GM12878 (cell line): ENCODE data around the gene KLF11. TPM values are rescaled to one million over a fixed set of nuclear protein-coding genes. Genes with fewer than 3 reads are reported as not detected.

Experiments
- ATAC-seq: fragments of 200-7000 bp; cut with Tn5 transposase; 3 replicates; pipeline ENCODE4 v1.9.1; 2020; ENCODE audit warnings: mild to moderate bottlenecking, moderate library complexity
- BruUV-seq: library from RNA; stranded (reverse); fragments of 400-500 nt; replicated peaks from 2 replicates; lab custom pipeline; 2021; lab: Mats Ljungman, UMichigan
- CTCF ChIA-PET: fragments of 300-600 bp; sonication (Branson Sonifier 250); formaldehyde crosslinking; extraction: SDS; loops from one replicate; lab custom pipeline; 2021; ENCODE audit warnings: inconsistent platforms; lab: Yijun Ruan, JAX
- POLR2A ChIA-PET: fragments of 350-600 bp; formaldehyde crosslinking; extraction: SDS; loops from one replicate; lab custom pipeline; 2021; ENCODE audit warnings: inconsistent platforms; lab: Charles Lee
- RAD21 ChIA-PET: fragments of 300-600 bp; sonication (Branson Sonifier 250); formaldehyde crosslinking; loops from one replicate; lab custom pipeline; 2023; ENCODE audit warnings: antibody characterized with exemption; ENCODE audit not compliant: unreplicated experiment; lab: Charles Lee
- SMC1A ChIA-PET: fragments of 300-600 bp; sonication (Branson Sonifier 250); formaldehyde crosslinking; loops from one replicate; lab custom pipeline; 2023; ENCODE audit not compliant: unreplicated experiment, uncharacterized antibody; lab: Charles Lee
- DNase-seq: peaks from one replicate; pipeline ENCODE4 v3.0.0-alpha.2; 2011; ENCODE audit warnings: low read depth, low spot score
- FAIRE-seq: peaks from 3 replicates; lab custom pipeline; 2011; peaks lifted over from hg19 to GRCh38; lab: Jason Lieb, UNC
- H2AFZ ChIP-seq: 2 replicates; pipeline ENCODE4 v1.6.0; 2011; ENCODE audit warnings: low read depth, low read length, control low read depth; ENCODE audit not compliant: control insufficient read depth
- H3K27ac ChIP-seq: 2 replicates; pipeline ENCODE4 v1.5.1; 2011; ENCODE audit warnings: control low read depth; ENCODE audit not compliant: control insufficient read depth, insufficient read depth
- H3K27me3 ChIP-seq, 2 experiments: replicated peaks in 1 of 2; 2 replicates each; pipeline versions ENCODE4 v1.6.0 to v1.6.1; 2011; ENCODE audit warnings: low read length in 1 of 2; ENCODE audit not compliant: control insufficient read depth in 2 of 2, insufficient read depth in 2 of 2
- H3K36me3 ChIP-seq, 2 experiments: 2 replicates each; pipeline ENCODE4 v1.5.1; 2011; ENCODE audit warnings: low read length in 1 of 2; ENCODE audit not compliant: control insufficient read depth in 2 of 2, insufficient read depth in 2 of 2
- H3K4me1 ChIP-seq: 2 replicates; pipeline ENCODE4 v1.6.1; 2011; ENCODE audit warnings: mild to moderate bottlenecking, low read length, moderate library complexity, mixed read lengths; ENCODE audit not compliant: control insufficient read depth, insufficient read depth
- H3K4me2 ChIP-seq: 2 replicates; pipeline ENCODE4 v1.6.0; 2011; ENCODE audit warnings: control low read depth; ENCODE audit not compliant: control insufficient read depth, insufficient read depth
- H3K4me3 ChIP-seq: fragments of 200-600 bp; sonication (generic); 2 replicates; pipeline ENCODE4 v1.5.1; 2016
- H3K79me2 ChIP-seq: 2 replicates; pipeline ENCODE4 v1.6.0; 2011; ENCODE audit warnings: low read length; ENCODE audit not compliant: control insufficient read depth, insufficient read depth
- H3K9ac ChIP-seq: 2 replicates; pipeline ENCODE4 v1.8.0; 2011; ENCODE audit warnings: low read length, control low read depth, mixed read lengths; ENCODE audit not compliant: control insufficient read depth, insufficient read depth
- H3K9me3 ChIP-seq: replicated peaks from 3 replicates; pipeline ENCODE4 v1.5.1; 2011; ENCODE audit warnings: mild to moderate bottlenecking, low read length; ENCODE audit not compliant: control insufficient read depth, insufficient read depth
- H4K20me1 ChIP-seq: 2 replicates; pipeline ENCODE4 v1.6.0; 2011; ENCODE audit not compliant: control insufficient read depth, insufficient read depth
- FOS ChIP-seq: IDR thresholded peaks from 3 replicates; pipeline ENCODE4 v1.6.1; 2011; ENCODE audit warnings: borderline replicate concordance; ENCODE audit not compliant: insufficient read length; ENCODE audit errors: extremely low read depth
- JUND ChIP-seq: IDR thresholded peaks from 2 replicates; pipeline ENCODE4 v1.6.1; 2012; ENCODE audit warnings: low read depth, mild to moderate bottlenecking, low read length, improper control_type of control experiment, moderate library complexity
- MEF2B ChIP-seq: fragments of 450-650 bp; IDR thresholded peaks from 2 replicates; pipeline ENCODE4 v1.6.1; 2018; ENCODE audit warnings: mild to moderate bottlenecking, moderate library complexity; ENCODE audit not compliant: partially characterized antibody, poor library complexity, severe bottlenecking
- NR2C2 ChIP-seq: IDR thresholded peaks from 2 replicates; pipeline ENCODE4 v1.6.1; 2011; ENCODE audit warnings: borderline replicate concordance, low read depth; ENCODE audit not compliant: control insufficient read depth, insufficient read length
- SMC3 ChIP-seq: IDR thresholded peaks from 2 replicates; pipeline ENCODE4 v1.6.1; 2011; ENCODE audit warnings: low read length, improper control_type of control experiment, borderline replicate concordance
- ZNF217 ChIP-seq: fragments of 450-650 bp; IDR thresholded peaks from 2 replicates; pipeline ENCODE4 v1.6.1; 2017; ENCODE audit warnings: antibody characterized with exemption, mild to moderate bottlenecking
- ZNF24 ChIP-seq: fragments of 450-650 bp; IDR thresholded peaks from 2 replicates; pipeline ENCODE4 v1.6.1; 2017; ENCODE audit warnings: antibody characterized with exemption, mild to moderate bottlenecking
- WGBS: methylation state at CpG from one replicate; pipeline ENCODE4 v1.1.6; 2016; ENCODE audit warnings: low lambda C conversion rate; ENCODE audit not compliant: insufficient replicate concordance, insufficient coverage; ENCODE audit errors: missing lambda C conversion rate; 5-methylcytosine and 5-hydroxymethylcytosine counted together
- in situ Hi-C: fragments of 300-500 bp; cut with MboI; formaldehyde crosslinking; loops from 9 replicates; pipeline ENCODE4 v1.14.3; 2018; ENCODE audit warnings: mixed read lengths
- intact Hi-C: fragments of 100-400 bp; cut with micrococcal nuclease; formaldehyde crosslinking; loops from one replicate; pipeline ENCODE4 v1.14.2; 2022; ENCODE audit not compliant: unreplicated experiment
- polyA plus RNA-seq, 11 experiments: library from polyadenylated mRNA; depleted of rRNA in 4 of 11; unstranded in 6 of 11; stranded (reverse) in 5 of 11; fragments of >200 nt; fragmentation: Nextera tagmentation in 4 of 11; fragmentation: Illumina TruSeq in 1 of 11; extraction: Ambion mirVana in 4 of 11; extraction: Trizol in 1 of 11; gene quantifications; 1 replicate in 1 of 11; 2 replicates in 10 of 11; pipeline versions ENCODE4 v1.2.1 to v1.2.3, GENCODE V29; 2011 to 2016; ENCODE audit warnings: inconsistent platforms in 2 of 11, missing spikeins in 2 of 11, low read depth in 1 of 11
- total RNA-seq, 4 experiments: library from RNA; depleted of rRNA in 3 of 4; stranded (reverse); fragments of >200 nt in 3 of 4; fragmentation: Illumina TruSeq in 1 of 4; extraction: Trizol in 1 of 4; gene quantifications; 2 replicates each; pipeline versions ENCODE4 v1.2.1 to v1.2.3, GENCODE V29; 2013 to 2021
- TF ChIP-seq, protein P1 (sequence below), 3 experiments: IDR thresholded peaks in 2 of 3; conservative IDR thresholded peaks in 1 of 3; 2 replicates each; pipeline ENCODE4 v1.5.1; 2011; ENCODE audit warnings: low read depth in 3 of 3, low read length in 3 of 3, mild to moderate bottlenecking in 3 of 3, control low read depth in 2 of 3, moderate library complexity in 2 of 3, inconsistent platforms in 1 of 3, mixed read lengths in 1 of 3; ENCODE audit not compliant: control insufficient read depth in 2 of 3, insufficient read depth in 1 of 3; ENCODE audit errors: extremely low read depth in 1 of 3
- TF ChIP-seq, protein P2 (sequence below): fragments of 450-650 bp; IDR thresholded peaks from 2 replicates; pipeline ENCODE4 v1.6.1; 2016; ENCODE audit warnings: mild to moderate bottlenecking
- TF ChIP-seq, protein P3 (sequence below): IDR thresholded peaks from 2 replicates; pipeline ENCODE4 v1.6.1; 2012; ENCODE audit warnings: low read depth, low read length, improper control_type of control experiment

The KLF11 gene
- total and polyA plus RNA-seq, 10 of the 15 experiments (the other 5 are each of a cell fraction or from before 2014, with no cell fraction given): 0.03 to 0.54 (median 0.14) TPM; not detected in 1

DNA sequence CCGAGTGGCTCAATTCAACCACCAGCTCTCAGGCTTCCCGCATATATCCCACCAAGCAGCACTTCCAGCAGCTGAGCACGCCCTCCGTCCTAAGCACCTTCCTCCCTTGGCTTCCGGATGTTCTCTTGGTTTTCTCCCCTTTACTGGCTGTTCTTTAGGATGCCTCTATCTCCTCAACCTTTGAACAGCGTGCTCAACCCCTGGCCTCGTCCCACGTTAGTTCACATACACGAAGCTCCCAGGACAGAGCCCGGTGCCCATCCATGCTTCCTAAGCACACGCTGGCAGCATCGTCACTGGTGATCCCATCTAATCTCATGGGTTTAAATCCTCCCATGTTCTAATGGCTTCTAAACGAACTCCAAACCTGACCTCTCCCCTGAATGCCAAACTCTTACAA is 33.2 kb downstream of the KLF11 start:
- Histone ChIP-seq H4K20me1 (no peaks in the 10 kb centered on the region), H2AFZ (no peak overlapping the region), H3K4me2 (peak overlapping the region; percentile 41; the same call in 1 of the 2 replicates), H3K4me3 (no peak overlapping the region), H3K79me2 (no peaks in the 10 kb centered on the region; the same call in 1 of the 2 replicates), H3K9ac (no peak overlapping the region), H3K36me3 (no peaks in the 10 kb centered on the region), H3K4me1 (peaks cover 29% of the 10 kb centered on the region), H3K9me3 (no peaks in the 10 kb centered on the region), H3K27ac (no peak overlapping the region), H3K27me3 (no peaks in the 10 kb centered on the region)
- POLR2A ChIA-PET: interaction anchor here (1.4 to 1.5 kb wide), 2 partner anchors 15 to 43 kb away, joined by 3 to 4 read pairs; no protein-coding TSS in a partner anchor
- CTCF ChIA-PET: interaction anchor here (1.4 to 22.8 kb wide), 5 partner anchors 21 to 359 kb away, joined by 4 to 983 read pairs (median 5); no protein-coding TSS in a partner anchor
- SMC1A ChIA-PET: interaction anchor here (0.5 to 13.9 kb wide), 6 partner anchors 12 to 358 kb away, joined by 3 to 236 read pairs (median 5); no protein-coding TSS in a partner anchor
- RAD21 ChIA-PET: interaction anchor here (1.1 to 13.2 kb wide), 11 partner anchors 9 to 605 kb away, joined by 3 to 216 read pairs (median 4); partner anchors contain the start of genes HPCAL1 and RRM2
- BruUV-seq: no TSS peak
- 70% methylated on average over 13 of the region's 13 CpGs for WGBS
- in situ Hi-C loops (loop anchor here (5.0 kb wide), 1 partner anchor 361 kb away; no protein-coding TSS in a partner anchor), intact Hi-C loops (no loop called here)
- FAIRE-seq (no peak), DNase-seq (no peak), ATAC-seq (no peak)
- TF ChIP-seq, protein P1, sequence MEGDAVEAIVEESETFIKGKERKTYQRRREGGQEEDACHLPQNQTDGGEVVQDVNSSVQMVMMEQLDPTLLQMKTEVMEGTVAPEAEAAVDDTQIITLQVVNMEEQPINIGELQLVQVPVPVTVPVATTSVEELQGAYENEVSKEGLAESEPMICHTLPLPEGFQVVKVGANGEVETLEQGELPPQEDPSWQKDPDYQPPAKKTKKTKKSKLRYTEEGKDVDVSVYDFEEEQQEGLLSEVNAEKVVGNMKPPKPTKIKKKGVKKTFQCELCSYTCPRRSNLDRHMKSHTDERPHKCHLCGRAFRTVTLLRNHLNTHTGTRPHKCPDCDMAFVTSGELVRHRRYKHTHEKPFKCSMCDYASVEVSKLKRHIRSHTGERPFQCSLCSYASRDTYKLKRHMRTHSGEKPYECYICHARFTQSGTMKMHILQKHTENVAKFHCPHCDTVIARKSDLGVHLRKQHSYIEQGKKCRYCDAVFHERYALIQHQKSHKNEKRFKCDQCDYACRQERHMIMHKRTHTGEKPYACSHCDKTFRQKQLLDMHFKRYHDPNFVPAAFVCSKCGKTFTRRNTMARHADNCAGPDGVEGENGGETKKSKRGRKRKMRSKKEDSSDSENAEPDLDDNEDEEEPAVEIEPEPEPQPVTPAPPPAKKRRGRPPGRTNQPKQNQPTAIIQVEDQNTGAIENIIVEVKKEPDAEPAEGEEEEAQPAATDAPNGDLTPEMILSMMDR (IDR thresholded peaks at IDR 0.05 in 2 of 3, conservative IDR thresholded peaks at IDR 0.05 in 1 of 3; ENCODE audit: control insufficient read depth in 2 of 3, extremely low read depth in 1 of 3, insufficient read depth in 1 of 3, low read depth in 3 of 3, low read length in 3 of 3): no peak
- TF ChIP-seq, protein P2, sequence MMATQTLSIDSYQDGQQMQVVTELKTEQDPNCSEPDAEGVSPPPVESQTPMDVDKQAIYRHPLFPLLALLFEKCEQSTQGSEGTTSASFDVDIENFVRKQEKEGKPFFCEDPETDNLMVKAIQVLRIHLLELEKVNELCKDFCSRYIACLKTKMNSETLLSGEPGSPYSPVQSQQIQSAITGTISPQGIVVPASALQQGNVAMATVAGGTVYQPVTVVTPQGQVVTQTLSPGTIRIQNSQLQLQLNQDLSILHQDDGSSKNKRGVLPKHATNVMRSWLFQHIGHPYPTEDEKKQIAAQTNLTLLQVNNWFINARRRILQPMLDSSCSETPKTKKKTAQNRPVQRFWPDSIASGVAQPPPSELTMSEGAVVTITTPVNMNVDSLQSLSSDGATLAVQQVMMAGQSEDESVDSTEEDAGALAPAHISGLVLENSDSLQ: no peak
- TF ChIP-seq SMC3: no peak
- no peak for TF ChIP-seq ZNF24
- no peak for TF ChIP-seq FOS
- no peak for TF ChIP-seq ZNF217
- no peak for TF ChIP-seq NR2C2
- TF ChIP-seq JUND: no peak
- TF ChIP-seq, protein P3, sequence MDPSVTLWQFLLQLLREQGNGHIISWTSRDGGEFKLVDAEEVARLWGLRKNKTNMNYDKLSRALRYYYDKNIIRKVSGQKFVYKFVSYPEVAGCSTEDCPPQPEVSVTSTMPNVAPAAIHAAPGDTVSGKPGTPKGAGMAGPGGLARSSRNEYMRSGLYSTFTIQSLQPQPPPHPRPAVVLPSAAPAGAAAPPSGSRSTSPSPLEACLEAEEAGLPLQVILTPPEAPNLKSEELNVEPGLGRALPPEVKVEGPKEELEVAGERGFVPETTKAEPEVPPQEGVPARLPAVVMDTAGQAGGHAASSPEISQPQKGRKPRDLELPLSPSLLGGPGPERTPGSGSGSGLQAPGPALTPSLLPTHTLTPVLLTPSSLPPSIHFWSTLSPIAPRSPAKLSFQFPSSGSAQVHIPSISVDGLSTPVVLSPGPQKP: no peak
- no peak for TF ChIP-seq MEF2B
